ENCODE measurements around the gene VIL1. TPM values are rescaled to one million over a fixed set of nuclear protein-coding genes. Genes with fewer than 3 reads are reported as not detected.

VIL1 gene
- total RNA-seq (2014; rRNA removed; shearing (Covaris generic)), result not detected in 2 replicates

GRCh38 chr2:218418717-218419458, at the start of gene VIL1:
Gene VIL1, plus strand, starts transcription at chr2:218419123. Its CDS starts 4,656 bp downstream, at chr2:218423779.
- no peak for DNase-seq (ENCODE audit: low read depth)

GRCh38 chr2:218369330-218369729, 49.6 kb upstream of the VIL1 start:
- DNase-seq (ENCODE audit: low read depth), result no peak

- no peak for DNase-seq (ENCODE audit: low read depth)
These were observed 48.4 kb upstream of the VIL1 start for GRCh38 chr2:218370410-218371063.

- no peak for DNase-seq (ENCODE audit: low read depth)
These were observed 47.0 kb upstream of the VIL1 start for GRCh38 chr2:218371983-218372350.

GRCh38 chr2:218374795-218375194, 44.1 kb upstream of the VIL1 start:
- DNase-seq (ENCODE audit: low read depth), result no peak

- no peak for DNase-seq (ENCODE audit: low read depth)
These were observed 43.7 kb upstream of the VIL1 start for GRCh38 chr2:218375212-218375611.

- DNase-seq (ENCODE audit: low read depth), result no peak
These were observed 40.9 kb upstream of the VIL1 start for GRCh38 chr2:218378053-218378452.

- DNase-seq (ENCODE audit: low read depth), result no peak
These were observed 37.0 kb upstream of the VIL1 start, which contains the start of gene SLC11A1 for GRCh38 chr2:218381916-218382366. Gene SLC11A1, plus strand, starts transcription at chr2:218382273. Its CDS starts 96 bp downstream, at chr2:218382369.

- DNase-seq (ENCODE audit: low read depth), result no peak
These were observed 36.1 kb upstream of the VIL1 start for GRCh38 chr2:218382785-218383184.

- no peak for DNase-seq (ENCODE audit: low read depth)
These were observed 34.9 kb upstream of the VIL1 start for GRCh38 chr2:218383892-218384519.

GRCh38 chr2:218384975-218385374, 33.9 kb upstream of the VIL1 start:
- no peak for DNase-seq (ENCODE audit: low read depth)

- DNase-seq (ENCODE audit: low read depth), result no peak
These were observed 32.2 kb upstream of the VIL1 start for GRCh38 chr2:218386505-218387368.

GRCh38 chr2:218387369-218388194, 31.3 kb upstream of the VIL1 start:
- DNase-seq (ENCODE audit: low read depth), result peak; percentile 54

GRCh38 chr2:218389333-218390150, 29.4 kb upstream of the VIL1 start:
- DNase-seq (ENCODE audit: low read depth), result no peak

GRCh38 chr2:218391202-218391601, 27.7 kb upstream of the VIL1 start:
- no peak for DNase-seq (ENCODE audit: low read depth)

- DNase-seq (ENCODE audit: low read depth), result no peak
These were observed 26.5 kb upstream of the VIL1 start for GRCh38 chr2:218392459-218392858.

- DNase-seq (ENCODE audit: low read depth), result no peak
These were observed 25.9 kb upstream of the VIL1 start for GRCh38 chr2:218392891-218393462.

- DNase-seq (ENCODE audit: low read depth), result no peak
These were observed 25.1 kb upstream of the VIL1 start for GRCh38 chr2:218393750-218394290.

Measured in RPMI7951 (cell line).